ENCODE results near the gene CSMD2.

Gene CSMD2

GRCh38 chr1:33601751-33602150 lies 563.3 kb downstream of the CSMD2 start:
- DNase-seq (ENCODE audit: low read depth) = no peak

GRCh38 chr1:33599516-33600115 lies 565.4 kb downstream of the CSMD2 start:
- DNase-seq (ENCODE audit: low read depth) = no peak

- DNase-seq (ENCODE audit: low read depth) = no peak
Measured at GRCh38 chr1:33588726-33589125, 576.3 kb downstream of the CSMD2 start.

- no peak for DNase-seq (ENCODE audit: low read depth)
Measured at GRCh38 chr1:33586795-33587194, 578.2 kb downstream of the CSMD2 start.

GRCh38 chr1:33586106-33586505 lies 578.9 kb downstream of the CSMD2 start:
- no peak for DNase-seq (ENCODE audit: low read depth)

- no peak for DNase-seq (ENCODE audit: low read depth)
Measured at GRCh38 chr1:33583567-33583966, 581.5 kb downstream of the CSMD2 start.

GRCh38 chr1:33578557-33579448 lies 586.2 kb downstream of the CSMD2 start:
- no peak for DNase-seq (ENCODE audit: low read depth)

- DNase-seq (ENCODE audit: low read depth) = no peak
Measured at GRCh38 chr1:33577663-33578062, 587.4 kb downstream of the CSMD2 start.

GRCh38 chr1:33576821-33577599 lies 588.0 kb downstream of the CSMD2 start:
- no peak for DNase-seq (ENCODE audit: low read depth)

GRCh38 chr1:33575324-33575879 lies 589.6 kb downstream of the CSMD2 start:
- DNase-seq (ENCODE audit: low read depth) = no peak

GRCh38 chr1:33573661-33574060 lies 591.4 kb downstream of the CSMD2 start:
- DNase-seq (ENCODE audit: low read depth) = no peak

GRCh38 chr1:33572387-33572786 lies 592.6 kb downstream of the CSMD2 start:
- no peak for DNase-seq (ENCODE audit: low read depth)

GRCh38 chr1:33569331-33569730 lies 595.7 kb downstream of the CSMD2 start:
- DNase-seq (ENCODE audit: low read depth) = no peak

GRCh38 chr1:33563699-33564098 lies 601.3 kb downstream of the CSMD2 start:
- DNase-seq (ENCODE audit: low read depth) = no peak

- DNase-seq (ENCODE audit: low read depth) = no peak
Measured at GRCh38 chr1:33562563-33562962, 602.5 kb downstream of the CSMD2 start.

- no peak for DNase-seq (ENCODE audit: low read depth)
Measured at GRCh38 chr1:33561576-33561975, 603.5 kb downstream of the CSMD2 start.

GRCh38 chr1:33560680-33561079 lies 604.4 kb downstream of the CSMD2 start:
- DNase-seq (ENCODE audit: low read depth) = no peak

GRCh38 chr1:33548721-33549120 lies 616.3 kb downstream of the CSMD2 start:
- no peak for DNase-seq (ENCODE audit: low read depth)

- no peak for DNase-seq (ENCODE audit: low read depth)
Measured at GRCh38 chr1:33548319-33548718, 616.7 kb downstream of the CSMD2 start.

- no peak for DNase-seq (ENCODE audit: low read depth)
Measured at GRCh38 chr1:33547576-33547975, 617.5 kb downstream of the CSMD2 start.

GRCh38 chr1:33541966-33542365 lies 623.1 kb downstream of the CSMD2 start:
- no peak for DNase-seq (ENCODE audit: low read depth)

GRCh38 chr1:33537885-33538284 lies 627.1 kb downstream of the CSMD2 start:
- DNase-seq (ENCODE audit: low read depth) = no peak

Measured in activated T-cell treated with anti-CD3 and anti-CD28 coated beads for 1 hour (primary cell).